ENCODE data around the gene UTRN. TPM values are rescaled to one million over a fixed set of nuclear protein-coding genes. Genes with fewer than 3 reads are reported as not detected.

Gene UTRN
- total RNA-seq, 1 donor: 242 TPM

- no peak for DNase-seq (ENCODE audit: insufficient read length, low spot score, missing footprints)
- peaks cover 86% of the 10 kb centered on the region for H3K79me2 ChIP-seq (ENCODE audit: insufficient read depth, low read length)
- H3K27me3 ChIP-seq (ENCODE audit: insufficient read depth, low read length): no peaks in the 10 kb centered on the region
- H3K4me2 ChIP-seq (ENCODE audit: insufficient read depth, low read length): no peak overlapping the region
- H3K4me3 ChIP-seq (ENCODE audit: insufficient read depth, low read length): no peak overlapping the region
- peaks cover 15% of the 10 kb centered on the region for H3K36me3 ChIP-seq (ENCODE audit: insufficient read depth, low read length)
- no peaks in the 10 kb centered on the region for H4K20me1 ChIP-seq (ENCODE audit: insufficient read depth, low read length)
- no peak for TF ChIP-seq CTCF (IDR thresholded peaks at IDR 0.05; ENCODE audit: extremely low read depth, low read depth, low read length)
- no peak overlapping the region for H2AFZ ChIP-seq (ENCODE audit: low read length)
- peaks cover 25% of the 10 kb centered on the region for H3K4me1 ChIP-seq (ENCODE audit: insufficient read depth, low read length)
- no peak overlapping the region for H3K27ac ChIP-seq (ENCODE audit: low read depth, low read length)
- H3K9me3 ChIP-seq (ENCODE audit: low read depth, low read length): no peaks in the 10 kb centered on the region
These were observed 26.2 kb downstream of the UTRN start for GRCh38 chr6:144311361-144311760.

- H3K4me3 ChIP-seq (ENCODE audit: insufficient read depth, low read length): no peak overlapping the region
- no peak for TF ChIP-seq CTCF (IDR thresholded peaks at IDR 0.05; ENCODE audit: extremely low read depth, low read depth, low read length)
- H4K20me1 ChIP-seq (ENCODE audit: insufficient read depth, low read length): no peaks in the 10 kb centered on the region
- H3K27me3 ChIP-seq (ENCODE audit: insufficient read depth, low read length): no peaks in the 10 kb centered on the region
- H3K27ac ChIP-seq (ENCODE audit: low read depth, low read length): peak overlapping the region; percentile 40
- peaks cover 79% of the 10 kb centered on the region for H3K79me2 ChIP-seq (ENCODE audit: insufficient read depth, low read length)
- H3K36me3 ChIP-seq (ENCODE audit: insufficient read depth, low read length): peaks cover 10% of the 10 kb centered on the region
- peaks cover 45% of the 10 kb centered on the region for H3K4me1 ChIP-seq (ENCODE audit: insufficient read depth, low read length)
- no peak overlapping the region for H3K4me2 ChIP-seq (ENCODE audit: insufficient read depth, low read length)
- H3K9me3 ChIP-seq (ENCODE audit: low read depth, low read length): no peaks in the 10 kb centered on the region
- H2AFZ ChIP-seq (ENCODE audit: low read length): no peak overlapping the region
- DNase-seq (ENCODE audit: insufficient read length, low spot score, missing footprints): peak; percentile 72
These were observed 28.9 kb downstream of the UTRN start for GRCh38 chr6:144314003-144314485.

- peak overlapping the region; percentile 40 for H3K27ac ChIP-seq (ENCODE audit: low read depth, low read length)
- peaks cover 50% of the 10 kb centered on the region for H3K4me1 ChIP-seq (ENCODE audit: insufficient read depth, low read length)
These were observed 29.4 kb downstream of the UTRN start for GRCh38 chr6:144314562-144314961.

More at GRCh38 chr6:144314562-144314961, 29.4 kb downstream of the UTRN start:
- no peaks in the 10 kb centered on the region for H3K9me3 ChIP-seq (ENCODE audit: low read depth, low read length)
- H3K4me3 ChIP-seq (ENCODE audit: insufficient read depth, low read length): no peak overlapping the region
- peaks cover 5% of the 10 kb centered on the region for H3K36me3 ChIP-seq (ENCODE audit: insufficient read depth, low read length)
- H3K79me2 ChIP-seq (ENCODE audit: insufficient read depth, low read length): peaks cover 79% of the 10 kb centered on the region
- no peaks in the 10 kb centered on the region for H4K20me1 ChIP-seq (ENCODE audit: insufficient read depth, low read length)
- DNase-seq (ENCODE audit: insufficient read length, low spot score, missing footprints): no peak
- no peak overlapping the region for H3K4me2 ChIP-seq (ENCODE audit: insufficient read depth, low read length)
- TF ChIP-seq CTCF (IDR thresholded peaks at IDR 0.05; ENCODE audit: extremely low read depth, low read depth, low read length): no peak
- H3K27me3 ChIP-seq (ENCODE audit: insufficient read depth, low read length): no peaks in the 10 kb centered on the region
- H2AFZ ChIP-seq (ENCODE audit: low read length): no peak overlapping the region
